ENCODE results near the gene TNIK.

TNIK gene

GRCh38 chr3:171270541-171270940, 189.7 kb downstream of the TNIK start:
- Histone ChIP-seq H3K27me3 (replicated peaks; ENCODE audit: control insufficient read depth, insufficient read depth, low read length) (no peaks in the 10 kb centered on the region), H3K9ac (ENCODE audit: low read length) (no peak overlapping the region), H3K4me1 (ENCODE audit: control insufficient read depth, insufficient read depth, low read length) (peaks cover 21% of the 10 kb centered on the region)

GRCh38 chr3:171269542-171269941, 190.7 kb downstream of the TNIK start:
- no peak for DNase-seq (ENCODE audit: low read depth)
- Histone ChIP-seq H3K36me3 (ENCODE audit: control insufficient read depth, insufficient read depth, low read length, severe bottlenecking) (no peaks in the 10 kb centered on the region), H3K4me1 (ENCODE audit: control insufficient read depth, insufficient read depth, low read length) (peaks cover 21% of the 10 kb centered on the region), H3K27me3 (replicated peaks; ENCODE audit: control insufficient read depth, insufficient read depth, low read length) (no peaks in the 10 kb centered on the region), H3K9ac (ENCODE audit: low read length) (no peak overlapping the region), H3K9me3 (ENCODE audit: control insufficient read depth, low read length) (no peaks in the 10 kb centered on the region), H3K4me3 (ENCODE audit: low read length) (no peak overlapping the region)

More at GRCh38 chr3:171270541-171270940, 189.7 kb downstream of the TNIK start:
- no peak overlapping the region for H3K4me3 ChIP-seq (ENCODE audit: low read length)
- no peaks in the 10 kb centered on the region for H3K36me3 ChIP-seq (ENCODE audit: control insufficient read depth, insufficient read depth, low read length, severe bottlenecking)
- H3K9me3 ChIP-seq (ENCODE audit: control insufficient read depth, low read length): no peaks in the 10 kb centered on the region
- no peak for DNase-seq (ENCODE audit: low read depth)

GRCh38 chr3:171268677-171269076, 191.5 kb downstream of the TNIK start:
- no peak overlapping the region for H3K4me3 ChIP-seq (ENCODE audit: low read length)
- H3K36me3 ChIP-seq (ENCODE audit: control insufficient read depth, insufficient read depth, low read length, severe bottlenecking): no peaks in the 10 kb centered on the region
- no peak for DNase-seq (ENCODE audit: low read depth)
- no peaks in the 10 kb centered on the region for H3K27me3 ChIP-seq (replicated peaks; ENCODE audit: control insufficient read depth, insufficient read depth, low read length)
- no peaks in the 10 kb centered on the region for H3K9me3 ChIP-seq (ENCODE audit: control insufficient read depth, low read length)
- peaks cover 21% of the 10 kb centered on the region for H3K4me1 ChIP-seq (ENCODE audit: control insufficient read depth, insufficient read depth, low read length)
- H3K9ac ChIP-seq (ENCODE audit: low read length): no peak overlapping the region

GRCh38 chr3:171267104-171267503, 193.1 kb downstream of the TNIK start:
- H3K27me3 ChIP-seq (replicated peaks; ENCODE audit: control insufficient read depth, insufficient read depth, low read length): no peaks in the 10 kb centered on the region
- no peak for DNase-seq (ENCODE audit: low read depth)

GRCh38 chr3:171266740-171267073, 193.5 kb downstream of the TNIK start:
- H3K4me1 ChIP-seq (ENCODE audit: control insufficient read depth, insufficient read depth, low read length): peaks cover 21% of the 10 kb centered on the region
- H3K27me3 ChIP-seq (replicated peaks; ENCODE audit: control insufficient read depth, insufficient read depth, low read length): no peaks in the 10 kb centered on the region
- DNase-seq (ENCODE audit: low read depth): no peak
- no peaks in the 10 kb centered on the region for H3K36me3 ChIP-seq (ENCODE audit: control insufficient read depth, insufficient read depth, low read length, severe bottlenecking)
- H3K9me3 ChIP-seq (ENCODE audit: control insufficient read depth, low read length): no peaks in the 10 kb centered on the region
- H3K9ac ChIP-seq (ENCODE audit: low read length): no peak overlapping the region
- no peak overlapping the region for H3K4me3 ChIP-seq (ENCODE audit: low read length)

More at GRCh38 chr3:171267104-171267503, 193.1 kb downstream of the TNIK start:
- H3K9me3 ChIP-seq (ENCODE audit: control insufficient read depth, low read length): no peaks in the 10 kb centered on the region
- H3K36me3 ChIP-seq (ENCODE audit: control insufficient read depth, insufficient read depth, low read length, severe bottlenecking): no peaks in the 10 kb centered on the region
- H3K4me3 ChIP-seq (ENCODE audit: low read length): no peak overlapping the region
- H3K9ac ChIP-seq (ENCODE audit: low read length): no peak overlapping the region
- H3K4me1 ChIP-seq (ENCODE audit: control insufficient read depth, insufficient read depth, low read length): peaks cover 21% of the 10 kb centered on the region

- Histone ChIP-seq H3K36me3 (ENCODE audit: control insufficient read depth, insufficient read depth, low read length, severe bottlenecking) (no peaks in the 10 kb centered on the region), H3K9ac (ENCODE audit: low read length) (no peak overlapping the region), H3K4me3 (ENCODE audit: low read length) (no peak overlapping the region), H3K27me3 (replicated peaks; ENCODE audit: control insufficient read depth, insufficient read depth, low read length) (no peaks in the 10 kb centered on the region), H3K4me1 (ENCODE audit: control insufficient read depth, insufficient read depth, low read length) (peaks cover 21% of the 10 kb centered on the region), H3K9me3 (ENCODE audit: control insufficient read depth, low read length) (no peaks in the 10 kb centered on the region)
- DNase-seq (ENCODE audit: low read depth): peak; percentile 20
Measured at GRCh38 chr3:171266034-171266739, 194.0 kb downstream of the TNIK start.

- Histone ChIP-seq H3K36me3 (ENCODE audit: control insufficient read depth, insufficient read depth, low read length, severe bottlenecking) (no peaks in the 10 kb centered on the region), H3K27me3 (replicated peaks; ENCODE audit: control insufficient read depth, insufficient read depth, low read length) (no peaks in the 10 kb centered on the region), H3K4me1 (ENCODE audit: control insufficient read depth, insufficient read depth, low read length) (peaks cover 19% of the 10 kb centered on the region), H3K4me3 (ENCODE audit: low read length) (no peak overlapping the region), H3K9ac (ENCODE audit: low read length) (no peak overlapping the region), H3K9me3 (ENCODE audit: control insufficient read depth, low read length) (no peaks in the 10 kb centered on the region)
- DNase-seq (ENCODE audit: low read depth): no peak
Measured at GRCh38 chr3:171264758-171265157, 195.4 kb downstream of the TNIK start.

GRCh38 chr3:171262431-171262830, 197.8 kb downstream of the TNIK start:
- H3K4me3 ChIP-seq (ENCODE audit: low read length): no peak overlapping the region
- H3K4me1 ChIP-seq (ENCODE audit: control insufficient read depth, insufficient read depth, low read length): peaks cover 17% of the 10 kb centered on the region
- no peak overlapping the region for H3K9ac ChIP-seq (ENCODE audit: low read length)
- H3K9me3 ChIP-seq (ENCODE audit: control insufficient read depth, low read length): no peaks in the 10 kb centered on the region
- DNase-seq (ENCODE audit: low read depth): peak; percentile 17
- H3K36me3 ChIP-seq (ENCODE audit: control insufficient read depth, insufficient read depth, low read length, severe bottlenecking): no peaks in the 10 kb centered on the region
- no peaks in the 10 kb centered on the region for H3K27me3 ChIP-seq (replicated peaks; ENCODE audit: control insufficient read depth, insufficient read depth, low read length)

GRCh38 chr3:171261487-171261886, 198.7 kb downstream of the TNIK start:
- Histone ChIP-seq H3K27me3 (replicated peaks; ENCODE audit: control insufficient read depth, insufficient read depth, low read length) (no peaks in the 10 kb centered on the region), H3K4me1 (ENCODE audit: control insufficient read depth, insufficient read depth, low read length) (peaks cover 12% of the 10 kb centered on the region), H3K9me3 (ENCODE audit: control insufficient read depth, low read length) (no peaks in the 10 kb centered on the region), H3K36me3 (ENCODE audit: control insufficient read depth, insufficient read depth, low read length, severe bottlenecking) (no peaks in the 10 kb centered on the region), H3K9ac (ENCODE audit: low read length) (no peak overlapping the region), H3K4me3 (ENCODE audit: low read length) (no peak overlapping the region)
- no peak for DNase-seq (ENCODE audit: low read depth)

GRCh38 chr3:171260899-171261298, 199.3 kb downstream of the TNIK start:
- no peak overlapping the region for H3K4me3 ChIP-seq (ENCODE audit: low read length)
- no peaks in the 10 kb centered on the region for H3K36me3 ChIP-seq (ENCODE audit: control insufficient read depth, insufficient read depth, low read length, severe bottlenecking)
- no peak overlapping the region for H3K9ac ChIP-seq (ENCODE audit: low read length)
- DNase-seq (ENCODE audit: low read depth): no peak
- H3K27me3 ChIP-seq (replicated peaks; ENCODE audit: control insufficient read depth, insufficient read depth, low read length): no peaks in the 10 kb centered on the region
- peaks cover 10% of the 10 kb centered on the region for H3K4me1 ChIP-seq (ENCODE audit: control insufficient read depth, insufficient read depth, low read length)
- no peaks in the 10 kb centered on the region for H3K9me3 ChIP-seq (ENCODE audit: control insufficient read depth, low read length)

- Histone ChIP-seq H3K9ac (ENCODE audit: low read length) (no peak overlapping the region), H3K27me3 (replicated peaks; ENCODE audit: control insufficient read depth, insufficient read depth, low read length) (no peaks in the 10 kb centered on the region), H3K36me3 (ENCODE audit: control insufficient read depth, insufficient read depth, low read length, severe bottlenecking) (no peaks in the 10 kb centered on the region), H3K4me1 (ENCODE audit: control insufficient read depth, insufficient read depth, low read length) (peaks cover 10% of the 10 kb centered on the region), H3K9me3 (ENCODE audit: control insufficient read depth, low read length) (no peaks in the 10 kb centered on the region), H3K4me3 (ENCODE audit: low read length) (no peak overlapping the region)
- DNase-seq (ENCODE audit: low read depth): no peak
Measured at GRCh38 chr3:171260466-171260865, 199.7 kb downstream of the TNIK start.

GRCh38 chr3:171258316-171258715, 201.9 kb downstream of the TNIK start:
- Histone ChIP-seq H3K36me3 (ENCODE audit: control insufficient read depth, insufficient read depth, low read length, severe bottlenecking) (no peaks in the 10 kb centered on the region), H3K9me3 (ENCODE audit: control insufficient read depth, low read length) (no peaks in the 10 kb centered on the region), H3K4me3 (ENCODE audit: low read length) (no peak overlapping the region), H3K9ac (ENCODE audit: low read length) (no peak overlapping the region), H3K27me3 (replicated peaks; ENCODE audit: control insufficient read depth, insufficient read depth, low read length) (no peaks in the 10 kb centered on the region), H3K4me1 (ENCODE audit: control insufficient read depth, insufficient read depth, low read length) (peaks cover 10% of the 10 kb centered on the region)
- no peak for DNase-seq (ENCODE audit: low read depth)

All from adipocyte (in vitro differentiated cells).